NCI-H2227 (cell line): ENCODE data around the gene APOO.
"Not testable (repeated sequence)": the region's sequence is repeated elsewhere in the genome, so short reads cannot be mapped to it uniquely, and the experiment has no call there.

Experiments
- DNase-seq: peaks from one replicate; lab custom pipeline; 2025; ENCODE audit not compliant: unreplicated experiment; lab: John Stamatoyannopoulos, UW

The APOO gene

GRCh38 chrX:23904096-23904495 is 3.6 kb downstream of the APOO start:
- DNase-seq = peak; percentile 22

GRCh38 chrX:23902419-23902818 is 5.3 kb downstream of the APOO start:
- peak; percentile 77 for DNase-seq

GRCh38 chrX:23901805-23902204 is 5.9 kb downstream of the APOO start:
- DNase-seq = peak; percentile 61

- no peak for DNase-seq
Observed at GRCh38 chrX:23901060-23901459, 6.7 kb downstream of the APOO start.

GRCh38 chrX:23900220-23900797 is 7.4 kb downstream of the APOO start:
- no peak for DNase-seq

- DNase-seq = no peak
Observed at GRCh38 chrX:23898412-23898959, 9.3 kb downstream of the APOO start.

GRCh38 chrX:23896981-23897380 is 10.8 kb downstream of the APOO start:
- no peak for DNase-seq

GRCh38 chrX:23896539-23896938 is 11.2 kb downstream of the APOO start:
- DNase-seq = not testable (repeated sequence)

GRCh38 chrX:23894993-23895392 is 12.7 kb downstream of the APOO start:
- not testable (repeated sequence) for DNase-seq

GRCh38 chrX:23890933-23891332 is 16.8 kb downstream of the APOO start:
- no peak for DNase-seq

- no peak for DNase-seq
Observed at GRCh38 chrX:23888887-23889501, 18.7 kb downstream of the APOO start.

- DNase-seq = no peak
Observed at GRCh38 chrX:23887918-23888317, 19.8 kb downstream of the APOO start.

- no peak for DNase-seq
Observed at GRCh38 chrX:23887451-23887850, 20.3 kb downstream of the APOO start.

GRCh38 chrX:23885803-23886202 is 21.9 kb downstream of the APOO start:
- no peak for DNase-seq

GRCh38 chrX:23884427-23885024 is 23.2 kb downstream of the APOO start:
- no peak for DNase-seq

GRCh38 chrX:23883737-23884354 is 23.9 kb downstream of the APOO start:
- DNase-seq = no peak

- no peak for DNase-seq
Observed at GRCh38 chrX:23879380-23880090, 28.2 kb downstream of the APOO start.

- no peak for DNase-seq
Observed at GRCh38 chrX:23871905-23872546, 35.7 kb downstream of the APOO start.

- no peak for DNase-seq
Observed at GRCh38 chrX:23870041-23870440, 37.7 kb downstream of the APOO start.

GRCh38 chrX:23864742-23865326 is 42.9 kb downstream of the APOO start:
- DNase-seq = peak; percentile 58
